Caco-2 (cell line): ENCODE data around the gene NELFB. TPM values are rescaled to one million over a fixed set of nuclear protein-coding genes. Genes with fewer than 3 reads are reported as not detected.

ENCODE experiments used
- BruUV-seq: library from RNA; stranded (reverse); fragments of 400-500 nt; replicated peaks from 2 replicates; lab custom pipeline; 2021; lab: Mats Ljungman, UMichigan
- CTCF ChIA-PET: fragments of 300-600 bp; sonication (Branson Sonifier 250); formaldehyde crosslinking; loops from one replicate; lab custom pipeline; 2022; ENCODE audit warnings: antibody characterized with exemption; lab: Charles Lee
- POLR2A ChIA-PET: fragments of 300-600 bp; sonication (Branson Sonifier 250); formaldehyde crosslinking; loops from one replicate; lab custom pipeline; 2022; ENCODE audit warnings: antibody characterized with exemption; lab: Charles Lee
- DNase-seq, 2 experiments: peaks; one replicate each; pipeline versions ENCODE4 v3.0.0 to v3.0.0-alpha.2; 2020 to 2022
- H3K27me3 ChIP-seq: replicated peaks from 2 replicates; pipeline ENCODE4 v1.6.0; 2011; ENCODE audit warnings: low read length; ENCODE audit not compliant: control insufficient read depth, insufficient read depth
- H3K36me3 ChIP-seq: 2 replicates; pipeline ENCODE4 v1.5.1; 2011; ENCODE audit warnings: low read length; ENCODE audit not compliant: control insufficient read depth, insufficient read depth
- H3K4me1 ChIP-seq: fragments of 250-450 bp; sonication (Bioruptor Pico); 2 replicates; pipeline ENCODE4 v1.5.1; 2020; ENCODE audit warnings: mild to moderate bottlenecking
- H3K4me3 ChIP-seq: 2 replicates; pipeline ENCODE4 v1.5.1; 2011; ENCODE audit warnings: low read depth, mild to moderate bottlenecking, control low read depth, low read length
- H3K9me3 ChIP-seq: fragments of 250-450 bp; sonication (Bioruptor Pico); 2 replicates; pipeline ENCODE4 v1.5.1; 2020; ENCODE audit warnings: mild to moderate bottlenecking, moderate library complexity
- H3K27ac Mint-ChIP-seq: one replicate; pipeline ENCODE4 v1.8.0; 2022; ENCODE audit warnings: mixed read lengths; ENCODE audit not compliant: unreplicated experiment
- H3K27me3 Mint-ChIP-seq: one replicate; pipeline ENCODE4 v1.8.0; 2022; ENCODE audit warnings: mixed read lengths; ENCODE audit not compliant: insufficient read depth, unreplicated experiment
- H3K36me3 Mint-ChIP-seq: one replicate; pipeline ENCODE4 v1.8.0; 2022; ENCODE audit warnings: mild to moderate bottlenecking, mixed read lengths; ENCODE audit not compliant: insufficient read depth, unreplicated experiment
- H3K4me1 Mint-ChIP-seq: one replicate; pipeline ENCODE4 v1.8.0; 2022; ENCODE audit warnings: low read depth, mixed read lengths; ENCODE audit not compliant: unreplicated experiment
- H3K4me3 Mint-ChIP-seq: one replicate; pipeline ENCODE4 v1.8.0; 2022; ENCODE audit warnings: mild to moderate bottlenecking, moderate library complexity, mixed read lengths; ENCODE audit not compliant: unreplicated experiment
- H3K9me3 Mint-ChIP-seq: one replicate; pipeline ENCODE4 v1.8.0; 2022; ENCODE audit warnings: mixed read lengths; ENCODE audit not compliant: unreplicated experiment
- CTCF ChIP-seq, 2 experiments: fragments of 200-600 bp in 1 of 2; IDR thresholded peaks; 1 replicate in 1 of 2; 2 replicates in 1 of 2; pipeline versions ENCODE4 v1.5.1 to v1.8.0; 2011 to 2022; ENCODE audit warnings: antibody characterized with exemption in 1 of 2, control low read depth in 1 of 2, inconsistent platforms in 1 of 2, low read depth in 1 of 2, low read length in 1 of 2, mild to moderate bottlenecking in 1 of 2, moderate library complexity in 1 of 2; ENCODE audit not compliant: insufficient read depth in 1 of 2, severe bottlenecking in 1 of 2, unreplicated experiment in 1 of 2
- intact Hi-C: fragments of 100-400 bp; cut with micrococcal nuclease; formaldehyde crosslinking; loops from one replicate; pipeline ENCODE4 v1.10.0; 2022; ENCODE audit not compliant: unreplicated experiment
- total RNA-seq: library from RNA; stranded (reverse); gene quantifications from 2 replicates; pipeline ENCODE4 v1.2.3, GENCODE V29; 2022

NELFB gene
- total RNA-seq, 1 experiment from 2014 or later: 79.1 TPM

- Mint-ChIP-seq H3K4me1 (peaks cover 6% of the 10 kb centered on the region), H3K27ac (peak overlapping the region; percentile 21), H3K4me3 (no peak overlapping the region), H3K36me3 (peaks cover 15% of the 10 kb centered on the region), H3K27me3 (no peaks in the 10 kb centered on the region), H3K9me3 (no peaks in the 10 kb centered on the region)
- no peak for TF ChIP-seq CTCF (IDR thresholded peaks at IDR 0.05; ENCODE audit: insufficient read depth in 1 of 2, low read depth in 1 of 2, low read length in 1 of 2, severe bottlenecking in 1 of 2, unreplicated experiment in 1 of 2)
- DNase-seq: no peak
- ChIA-PET CTCF (interaction anchor here (1.5 kb wide), 1 partner anchor 46 kb away, joined by 4 read pairs; the partner anchor contains the start of gene SSNA1), POLR2A (no interaction called here)
- H3K36me3 ChIP-seq: no peaks in the 10 kb centered on the region
- BruUV-seq: no TSS peak
- no peaks in the 10 kb centered on the region for H3K27me3 ChIP-seq
- peaks cover 31% of the 10 kb centered on the region for H3K4me1 ChIP-seq
- H3K9me3 ChIP-seq: no peaks in the 10 kb centered on the region
- intact Hi-C loops: loop anchor here (5.0 kb wide), 1 partner anchor 33 kb away; the partner anchor contains the start of gene TPRN
- H3K4me3 ChIP-seq: no peak overlapping the region
Observed at GRCh38 chr9:137234758-137235423, 20.2 kb upstream of the NELFB start.

GRCh38 chr9:137235424-137236237, 19.5 kb upstream of the NELFB start:
- ChIA-PET CTCF (interaction anchor here (0.6 to 1.5 kb wide), 16 partner anchors 9 to 206 kb away, joined by 3 to 24 read pairs (median 6); partner anchors contain the start of genes ANAPC2, MAN1B1, NELFB and RNF224), POLR2A (interaction anchor here (0.9 to 1.1 kb wide), 3 partner anchors 35 to 189 kb away, joined by 3 to 9 read pairs (median 7); no protein-coding TSS in a partner anchor)
- H3K4me3 Mint-ChIP-seq: no peak overlapping the region
- DNase-seq: no peak
- Histone ChIP-seq H3K9me3 (no peaks in the 10 kb centered on the region), H3K36me3 (no peaks in the 10 kb centered on the region), H3K4me3 (no peak overlapping the region), H3K4me1 (peaks cover 24% of the 10 kb centered on the region), H3K27me3 (no peaks in the 10 kb centered on the region)
- no peaks in the 10 kb centered on the region for H3K9me3 Mint-ChIP-seq
- H3K27me3 Mint-ChIP-seq: no peaks in the 10 kb centered on the region
- peaks cover 23% of the 10 kb centered on the region for H3K36me3 Mint-ChIP-seq
- H3K27ac Mint-ChIP-seq: peak overlapping the region; percentile 21
- intact Hi-C loops: loop anchor here (1.0 to 5.0 kb wide), 2 partner anchors 8 to 33 kb away; partner anchors contain the start of genes RNF224 and TPRN
- H3K4me1 Mint-ChIP-seq: peaks cover 6% of the 10 kb centered on the region
- no TSS peak for BruUV-seq
- TF ChIP-seq CTCF (IDR thresholded peaks at IDR 0.05; ENCODE audit: insufficient read depth in 1 of 2, low read depth in 1 of 2, low read length in 1 of 2, severe bottlenecking in 1 of 2, unreplicated experiment in 1 of 2): peak in 1 of 2 experiments; percentile 19
